GM12878 (cell line): ENCODE measurements around the gene STK4. TPM values are rescaled to one million over a fixed set of nuclear protein-coding genes. Genes with fewer than 3 reads are reported as not detected.
A peak's percentile ranks its signal among the peaks of the same experiment; 100 is the strongest.

Experiments
- BHLHE40 ChIP-seq, 2 experiments: fragments of 450-650 bp in 1 of 2; IDR thresholded peaks; 2 replicates each; pipeline ENCODE4 v1.6.1; 2011 to 2017; ENCODE audit warnings: low read depth in 2 of 2, borderline replicate concordance in 1 of 2, improper control_type of control experiment in 1 of 2, low read length in 1 of 2, mild to moderate bottlenecking in 1 of 2
- EED ChIP-seq: sonication (generic); IDR thresholded peaks from 2 replicates; pipeline ENCODE4 v1.6.1; 2016; ENCODE audit warnings: antibody characterized with exemption, low read depth
- EP300 ChIP-seq, 2 experiments: fragments of 150-350 bp in 1 of 2; IDR thresholded peaks; 2 replicates each; pipeline ENCODE4 v1.6.1; 2011 to 2012; ENCODE audit warnings: low read depth in 2 of 2, low read length in 2 of 2, borderline replicate concordance in 1 of 2, improper control_type of control experiment in 1 of 2, inconsistent platforms in 1 of 2; ENCODE audit not compliant: control insufficient read depth in 1 of 2
- IKZF1 ChIP-seq: fragments of 450-650 bp; conservative IDR thresholded peaks from 2 replicates; pipeline ENCODE4 v1.6.1; 2017; ENCODE audit warnings: antibody characterized with exemption, mild to moderate bottlenecking
- IKZF2 ChIP-seq, 2 experiments: fragments of 450-650 bp; IDR thresholded peaks; 2 replicates each; pipeline ENCODE4 v1.6.1; 2017; ENCODE audit warnings: mild to moderate bottlenecking in 2 of 2, moderate library complexity in 2 of 2
- JUND ChIP-seq: IDR thresholded peaks from 2 replicates; pipeline ENCODE4 v1.6.1; 2012; ENCODE audit warnings: low read depth, mild to moderate bottlenecking, low read length, improper control_type of control experiment, moderate library complexity
- KDM1A ChIP-seq: fragments of 200-600 bp; sonication (generic); IDR thresholded peaks from 2 replicates; pipeline ENCODE4 v1.6.1; 2016; ENCODE audit warnings: borderline replicate concordance
- MLLT1 ChIP-seq: fragments of 450-650 bp; IDR thresholded peaks from 2 replicates; pipeline ENCODE4 v1.6.1; 2016; ENCODE audit warnings: mild to moderate bottlenecking
- MXI1 ChIP-seq: fragments of 150-350 bp; IDR thresholded peaks from 2 replicates; pipeline ENCODE4 v1.6.1; 2011; ENCODE audit warnings: low read depth, mild to moderate bottlenecking, inconsistent platforms, low read length, improper control_type of control experiment
- PKNOX1 ChIP-seq: fragments of 450-650 bp; IDR thresholded peaks from 2 replicates; pipeline ENCODE4 v1.6.1; 2016; ENCODE audit warnings: mild to moderate bottlenecking
- PRDM15 ChIP-seq: fragments of 450-650 bp; formaldehyde crosslinking; IDR thresholded peaks from 2 replicates; pipeline ENCODE4 v1.4.0; 2020; ENCODE audit warnings: mild to moderate bottlenecking, moderate library complexity
- RUNX3 ChIP-seq: IDR thresholded peaks from 2 replicates; pipeline ENCODE4 v1.6.1; 2012; ENCODE audit warnings: low read length, inconsistent platforms
- TCF12 ChIP-seq: IDR thresholded peaks from 2 replicates; pipeline ENCODE4 v1.6.1; 2011; ENCODE audit warnings: low read depth, mild to moderate bottlenecking, low read length
- TCF3 ChIP-seq: IDR thresholded peaks from 2 replicates; pipeline ENCODE4 v1.6.1; 2012; ENCODE audit warnings: low read depth, mild to moderate bottlenecking, low read length, borderline replicate concordance; ENCODE audit not compliant: insufficient read depth
- TCF7 ChIP-seq: IDR thresholded peaks from 2 replicates; pipeline ENCODE4 v1.6.1; 2014; ENCODE audit warnings: antibody characterized with exemption, borderline replicate concordance
- ZNF384 ChIP-seq: IDR thresholded peaks from 2 replicates; pipeline ENCODE4 v1.6.1; 2012; ENCODE audit warnings: low read depth, mild to moderate bottlenecking, low read length, improper control_type of control experiment, borderline replicate concordance
- ZNF592 ChIP-seq: fragments of 450-650 bp; IDR thresholded peaks from 2 replicates; pipeline ENCODE4 v1.6.1; 2017; ENCODE audit warnings: mild to moderate bottlenecking, moderate library complexity
- ZZZ3 ChIP-seq: IDR thresholded peaks from 2 replicates; pipeline ENCODE4 v1.6.1; 2011; ENCODE audit warnings: low read depth; ENCODE audit not compliant: control insufficient read depth, insufficient read length
- polyA plus RNA-seq, 11 experiments: library from polyadenylated mRNA; depleted of rRNA in 4 of 11; unstranded in 6 of 11; stranded (reverse) in 5 of 11; fragments of >200 nt; fragmentation: Nextera tagmentation in 4 of 11; fragmentation: Illumina TruSeq in 1 of 11; extraction: Ambion mirVana in 4 of 11; extraction: Trizol in 1 of 11; gene quantifications; 1 replicate in 1 of 11; 2 replicates in 10 of 11; pipeline versions ENCODE4 v1.2.1 to v1.2.3, GENCODE V29; 2011 to 2016; ENCODE audit warnings: inconsistent platforms in 2 of 11, missing spikeins in 2 of 11, low read depth in 1 of 11
- total RNA-seq, 4 experiments: library from RNA; depleted of rRNA in 3 of 4; stranded (reverse); fragments of >200 nt in 3 of 4; fragmentation: Illumina TruSeq in 1 of 4; extraction: Trizol in 1 of 4; gene quantifications; 2 replicates each; pipeline versions ENCODE4 v1.2.1 to v1.2.3, GENCODE V29; 2013 to 2021
- TF ChIP-seq, protein P1 (sequence below): IDR thresholded peaks from 2 replicates; pipeline ENCODE4 v1.6.1; 2011; ENCODE audit warnings: low read depth, mild to moderate bottlenecking, low read length, moderate library complexity, borderline replicate concordance; ENCODE audit errors: extremely low read depth

STK4 gene
- total and polyA plus RNA-seq, 10 of the 15 experiments (the other 5 are each of a cell fraction or from before 2014, with no cell fraction given) = 24.0 to 135 (median 89.7) TPM

DNA sequence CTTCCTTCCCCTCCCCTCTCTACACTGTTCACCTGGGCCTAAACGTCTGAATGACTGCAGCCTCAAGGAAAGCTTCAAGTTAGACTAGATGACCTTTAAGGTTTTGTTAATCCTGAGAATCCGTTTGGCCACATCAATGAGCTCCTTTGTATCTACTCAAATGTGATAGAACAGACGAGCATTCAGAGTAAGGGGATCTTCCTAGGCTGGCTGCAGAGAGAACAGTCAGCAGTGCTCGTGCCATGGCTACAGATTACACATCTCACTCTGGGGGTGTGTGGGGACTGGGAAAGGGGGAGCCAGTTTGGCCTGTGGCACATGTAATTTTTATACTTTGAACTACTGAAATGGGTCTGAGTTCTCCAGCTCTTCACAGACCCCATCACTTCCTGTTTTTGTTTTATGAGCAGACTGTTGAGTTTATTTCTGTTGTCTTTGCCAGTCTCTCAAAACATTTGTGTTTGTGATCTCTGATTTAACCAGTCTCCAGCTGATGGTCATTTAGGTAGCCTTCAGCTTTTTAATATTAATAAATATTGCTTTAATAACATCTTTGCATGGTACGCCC lies 83.7 kb downstream of the STK4 start (continued):
- TF ChIP-seq ZNF592 = no peak
- 0 out of 4 replicates have a peak, but pooled peaks of 1 of the 2 experiments have one; percentile 17 for TF ChIP-seq IKZF2 (IDR thresholded peaks at IDR 0.05)
- peak; percentile 45 to 72 for TF ChIP-seq BHLHE40 (IDR thresholded peaks at IDR 0.05; ENCODE audit: borderline replicate concordance in 1 of 2, low read depth in 2 of 2, low read length in 1 of 2)
- no peak for TF ChIP-seq JUND
- TF ChIP-seq ZZZ3 = no peak
- no peak for TF ChIP-seq ZNF384
- TF ChIP-seq MLLT1 = no peak
- TF ChIP-seq MXI1 = no peak
- no peak for TF ChIP-seq TCF12
- TF ChIP-seq, protein P1, sequence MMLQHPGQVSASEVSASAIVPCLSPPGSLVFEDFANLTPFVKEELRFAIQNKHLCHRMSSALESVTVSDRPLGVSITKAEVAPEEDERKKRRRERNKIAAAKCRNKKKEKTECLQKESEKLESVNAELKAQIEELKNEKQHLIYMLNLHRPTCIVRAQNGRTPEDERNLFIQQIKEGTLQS = no peak
- no peak for TF ChIP-seq EP300 (IDR thresholded peaks at IDR 0.05; ENCODE audit: borderline replicate concordance in 1 of 2, control insufficient read depth in 1 of 2, low read depth in 2 of 2, low read length in 2 of 2)
- TF ChIP-seq EED = peak; percentile 37
- no peak for TF ChIP-seq PRDM15
- TF ChIP-seq RUNX3 = peak; percentile 29; the same call in 1 of the 2 replicates
- no peak for TF ChIP-seq TCF3
- TF ChIP-seq KDM1A = no peak
- TF ChIP-seq PKNOX1 = no peak
- no peak for TF ChIP-seq TCF7
- TF ChIP-seq IKZF1 = no peak; the same call in 1 of the 2 replicates
